Bronchial epithelial cell (primary cell): Measurements from ENCODE around the gene SYNJ2BP. TPM values are rescaled to one million over a fixed set of nuclear protein-coding genes. Genes with fewer than 3 reads are reported as not detected.
"Not testable (repeated sequence)": the region's sequence is repeated elsewhere in the genome, so short reads cannot be mapped to it uniquely, and the experiment has no call there.

Experiments
- DNase-seq: peaks from one replicate; pipeline ENCODE4 v3.0.0-alpha.2; 2010; ENCODE audit warnings: low read depth
- FAIRE-seq: peaks from 2 replicates; lab custom pipeline; 2011; peaks lifted over from hg19 to GRCh38; lab: Jason Lieb, UNC
- H3K27me3 ChIP-seq: 2 replicates; pipeline ENCODE4 v1.5.1; 2011; ENCODE audit warnings: low read length; ENCODE audit not compliant: control insufficient read depth, insufficient read depth
- H3K36me3 ChIP-seq: 2 replicates; pipeline ENCODE4 v1.5.1; 2011; ENCODE audit warnings: low read length; ENCODE audit not compliant: control insufficient read depth, insufficient read depth
- H3K4me3 ChIP-seq: 2 replicates; pipeline ENCODE4 v1.5.1; 2011; ENCODE audit warnings: mild to moderate bottlenecking, low read depth, low read length, control low read depth
- total RNA-seq: library from RNA; depleted of rRNA; stranded (reverse); fragments of >200 nt; gene quantifications from 2 replicates; pipeline ENCODE4 v1.2.1, GENCODE V29; 2014
- TF ChIP-seq, protein P1 (sequence below): IDR thresholded peaks from 2 replicates; pipeline ENCODE4 v1.5.1; 2011; ENCODE audit warnings: mild to moderate bottlenecking, moderate library complexity, low read length, control low read depth, inconsistent platforms; ENCODE audit not compliant: insufficient read depth, severe bottlenecking

The SYNJ2BP gene
- total RNA-seq, 1 donor from 2014 or later: 9.5 TPM

DNA sequence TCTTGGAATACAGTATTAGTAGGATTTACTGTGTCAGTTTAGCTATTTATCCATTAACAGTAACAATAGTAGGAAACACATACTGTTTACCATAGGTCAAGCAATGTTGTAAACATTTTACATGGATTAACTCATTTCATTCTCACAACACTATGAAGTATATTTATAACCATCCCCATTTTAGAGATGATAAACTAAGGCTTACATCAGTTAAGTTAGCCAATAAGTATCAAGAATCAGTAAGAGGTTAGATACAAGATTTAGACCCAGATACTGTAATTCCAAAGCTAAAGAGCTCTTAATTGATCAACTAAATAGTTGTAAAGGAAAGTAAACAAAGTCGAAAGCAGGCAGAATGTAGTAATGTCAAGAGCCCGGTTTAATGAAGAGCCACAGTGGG lies 1.1 kb downstream of the SYNJ2BP start:
- TF ChIP-seq, protein P1, sequence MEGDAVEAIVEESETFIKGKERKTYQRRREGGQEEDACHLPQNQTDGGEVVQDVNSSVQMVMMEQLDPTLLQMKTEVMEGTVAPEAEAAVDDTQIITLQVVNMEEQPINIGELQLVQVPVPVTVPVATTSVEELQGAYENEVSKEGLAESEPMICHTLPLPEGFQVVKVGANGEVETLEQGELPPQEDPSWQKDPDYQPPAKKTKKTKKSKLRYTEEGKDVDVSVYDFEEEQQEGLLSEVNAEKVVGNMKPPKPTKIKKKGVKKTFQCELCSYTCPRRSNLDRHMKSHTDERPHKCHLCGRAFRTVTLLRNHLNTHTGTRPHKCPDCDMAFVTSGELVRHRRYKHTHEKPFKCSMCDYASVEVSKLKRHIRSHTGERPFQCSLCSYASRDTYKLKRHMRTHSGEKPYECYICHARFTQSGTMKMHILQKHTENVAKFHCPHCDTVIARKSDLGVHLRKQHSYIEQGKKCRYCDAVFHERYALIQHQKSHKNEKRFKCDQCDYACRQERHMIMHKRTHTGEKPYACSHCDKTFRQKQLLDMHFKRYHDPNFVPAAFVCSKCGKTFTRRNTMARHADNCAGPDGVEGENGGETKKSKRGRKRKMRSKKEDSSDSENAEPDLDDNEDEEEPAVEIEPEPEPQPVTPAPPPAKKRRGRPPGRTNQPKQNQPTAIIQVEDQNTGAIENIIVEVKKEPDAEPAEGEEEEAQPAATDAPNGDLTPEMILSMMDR: no peak
- Histone ChIP-seq H3K4me3 (peak overlapping the region; percentile 56), H3K36me3 (no peaks in the 10 kb centered on the region), H3K27me3 (no peaks in the 10 kb centered on the region)
- FAIRE-seq (no peak), DNase-seq (no peak)

DNA sequence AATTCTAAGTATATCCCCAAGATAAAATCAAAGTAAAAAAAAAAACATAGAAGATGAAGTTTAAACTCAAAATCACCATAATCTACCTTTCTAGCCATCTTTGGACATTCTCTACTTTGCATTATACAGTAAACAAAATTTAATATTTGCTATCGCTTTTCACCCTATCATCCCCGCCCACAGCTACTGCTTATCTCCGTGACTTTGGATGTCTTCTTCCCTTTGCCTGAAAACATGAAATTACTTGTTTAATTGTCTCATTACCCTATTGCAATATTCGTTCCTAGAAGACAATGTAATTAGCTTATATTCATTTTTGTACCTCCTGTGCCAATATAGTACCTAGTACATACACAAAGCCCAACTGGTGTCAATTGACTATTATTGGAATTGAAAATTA lies 9.3 kb downstream of the SYNJ2BP start:
- TF ChIP-seq, protein P1: no peak
- no peaks in the 10 kb centered on the region for H3K27me3 ChIP-seq
- no peaks in the 10 kb centered on the region for H3K36me3 ChIP-seq
- no peak for DNase-seq
- FAIRE-seq: no peak
- no peak overlapping the region for H3K4me3 ChIP-seq

DNA sequence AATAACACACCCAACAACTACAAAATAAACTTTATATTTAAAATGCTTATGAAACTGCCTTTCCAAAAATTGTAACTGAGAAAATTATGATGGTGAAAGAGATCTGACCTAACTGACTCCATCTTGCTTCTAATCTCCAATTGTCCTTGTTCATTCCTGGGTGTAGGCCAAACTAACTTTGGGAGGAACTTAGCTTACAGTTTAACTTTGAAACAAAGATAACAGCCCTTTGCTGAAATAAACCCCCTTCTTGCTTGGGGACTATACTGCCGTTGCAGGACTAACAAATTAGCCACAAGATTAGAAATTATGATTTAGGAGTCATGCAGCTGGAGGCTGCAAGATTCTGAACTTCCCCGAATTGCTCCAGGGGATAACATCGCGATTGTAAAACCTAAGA lies 10.7 kb downstream of the SYNJ2BP start:
- not testable (repeated sequence) for H3K36me3 ChIP-seq, H3K4me3 ChIP-seq, DNase-seq, H3K27me3 ChIP-seq
- peak; percentile 13 for FAIRE-seq

DNA sequence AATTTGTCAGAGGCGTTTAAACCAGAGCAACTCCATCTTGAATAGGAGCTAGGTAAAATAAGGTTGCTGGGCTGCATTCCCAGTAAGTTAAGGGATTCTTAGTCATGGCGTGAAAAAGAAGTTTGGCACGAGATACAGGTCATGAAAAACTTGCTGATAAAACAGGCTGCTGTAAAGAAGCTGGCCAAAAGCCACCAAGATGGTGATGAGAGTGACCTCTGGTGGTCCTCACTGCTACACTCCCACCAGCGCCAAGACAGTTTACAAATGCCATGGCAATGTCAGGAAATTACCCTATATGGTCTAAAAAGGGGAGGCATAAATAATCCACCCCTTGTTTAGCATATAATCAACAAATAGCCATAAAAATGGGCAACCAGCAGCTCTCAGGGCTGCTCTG lies 13.6 kb downstream of the SYNJ2BP start:
- H3K27me3 ChIP-seq, H3K4me3 ChIP-seq, H3K36me3 ChIP-seq, FAIRE-seq: not testable (repeated sequence)
- DNase-seq: peak; percentile 69

DNA sequence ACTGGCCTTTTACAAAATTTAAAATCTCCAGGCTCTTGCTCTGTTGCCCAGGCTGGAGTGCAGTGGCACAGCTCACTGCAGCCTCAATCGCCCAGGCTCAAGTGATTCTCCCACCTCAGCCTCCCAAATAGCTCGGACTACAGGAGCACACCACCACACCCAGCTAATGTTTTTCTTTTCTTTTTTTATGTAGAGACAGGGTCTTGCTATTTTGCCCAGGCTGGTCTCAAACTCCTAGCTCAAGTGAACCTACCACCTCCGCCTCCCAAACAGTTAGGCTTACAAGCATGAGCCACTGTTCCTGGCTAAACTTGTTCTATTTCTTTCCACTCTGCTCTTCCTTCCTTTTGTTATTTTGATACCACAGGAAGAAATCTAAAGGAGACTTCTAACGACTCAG lies 15.2 kb downstream of the SYNJ2BP start:
- Histone ChIP-seq H3K27me3 (no peaks in the 10 kb centered on the region), H3K36me3 (peaks cover 1% of the 10 kb centered on the region), H3K4me3 (no peak overlapping the region)
- DNase-seq (no peak), FAIRE-seq (no peak)
- TF ChIP-seq, protein P1: no peak

DNA sequence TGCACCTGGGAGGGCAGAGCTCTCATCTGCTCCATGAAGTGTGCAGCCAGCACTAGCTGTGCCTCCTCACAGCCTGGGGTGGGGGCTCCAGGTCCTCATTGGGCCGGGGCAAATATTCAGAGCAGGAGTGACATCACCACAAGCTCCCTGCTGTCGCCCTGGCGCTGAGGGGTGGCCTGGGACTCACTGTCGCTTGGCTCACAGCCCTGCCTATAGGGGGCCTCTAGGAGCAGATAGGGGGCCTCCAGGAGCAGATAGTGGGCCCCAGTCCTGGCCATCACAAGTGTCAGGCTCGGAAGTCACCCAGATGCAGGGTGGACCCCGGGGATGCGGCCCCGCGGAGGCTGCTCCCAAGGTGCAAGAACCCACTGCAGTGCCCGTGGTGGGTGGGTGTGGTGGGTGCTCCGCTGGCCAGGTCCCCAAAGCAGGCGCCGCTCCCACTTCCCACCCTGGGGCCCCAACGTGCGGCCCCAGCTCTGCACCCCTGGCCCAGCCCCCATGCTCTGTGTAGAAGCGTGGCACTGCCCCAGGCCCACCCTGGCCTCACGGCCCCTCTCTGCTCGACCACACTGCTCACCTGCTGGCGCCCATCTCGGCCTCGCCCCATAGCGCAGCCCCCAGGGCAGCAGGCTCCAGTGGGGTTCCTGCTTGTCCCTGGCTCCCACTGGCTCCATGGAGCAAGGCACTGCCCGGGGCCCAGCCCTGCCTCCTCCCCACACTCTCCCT lies 18.0 kb downstream of the SYNJ2BP start:
- TF ChIP-seq, protein P1: no peak
- Histone ChIP-seq H3K36me3 (peaks cover 1% of the 10 kb centered on the region), H3K27me3 (no peaks in the 10 kb centered on the region), H3K4me3 (no peak overlapping the region)
- FAIRE-seq (no peak), DNase-seq (no peak)

DNA sequence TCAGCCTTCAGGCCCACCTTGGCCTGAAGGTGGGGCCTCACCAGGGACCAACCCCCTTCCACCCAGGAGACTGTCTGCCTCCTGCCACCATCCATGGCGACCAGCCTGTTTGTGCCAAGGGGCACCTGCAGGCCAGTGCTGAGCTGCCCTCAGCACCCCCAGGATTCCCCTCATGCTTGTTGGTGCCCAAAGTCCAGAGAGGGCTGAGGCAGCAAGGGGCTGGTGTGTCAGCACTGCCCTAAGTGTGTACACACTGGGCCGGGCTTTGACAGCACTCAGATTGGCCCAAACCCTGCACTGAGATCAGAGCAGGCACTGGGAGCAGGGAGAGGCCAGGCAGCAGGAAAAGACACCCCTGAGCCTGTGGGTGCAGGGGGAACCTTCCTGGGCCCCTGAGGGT lies 18.6 kb downstream of the SYNJ2BP start:
- Histone ChIP-seq H3K4me3 (no peak overlapping the region), H3K36me3 (peaks cover 1% of the 10 kb centered on the region), H3K27me3 (no peaks in the 10 kb centered on the region)
- DNase-seq: no peak
- no peak for FAIRE-seq
- TF ChIP-seq, protein P1: no peak
